HAP-1 (cell line): ENCODE data around the gene CRB3.

Experiments
- DNase-seq, 2 experiments: peaks; one replicate each; pipeline ENCODE4 v3.0.0-alpha.2; 2016 to 2020; ENCODE audit warnings: low spot score in 2 of 2
- H3K27me3 ChIP-seq: fragments of 250-450 bp; sonication (Bioruptor Pico); 2 replicates; pipeline ENCODE4 v1.5.1; 2020; ENCODE audit warnings: low read depth, mild to moderate bottlenecking, moderate library complexity
- H3K36me3 ChIP-seq: fragments of 250-450 bp; sonication (Bioruptor Pico); replicated peaks from 2 replicates; pipeline ENCODE4 v1.5.1; 2020; ENCODE audit warnings: mild to moderate bottlenecking
- H3K4me1 ChIP-seq: fragments of 250-450 bp; sonication (Bioruptor Pico); 2 replicates; pipeline ENCODE4 v1.5.1; 2020; ENCODE audit warnings: mild to moderate bottlenecking
- H3K4me3 ChIP-seq: fragments of 250-450 bp; sonication (Bioruptor Pico); 2 replicates; pipeline ENCODE4 v1.5.1; 2020; ENCODE audit warnings: mild to moderate bottlenecking, moderate library complexity
- H3K9me3 ChIP-seq: fragments of 250-450 bp; sonication (Bioruptor Pico); 2 replicates; pipeline ENCODE4 v1.5.1; 2020; ENCODE audit warnings: mild to moderate bottlenecking, moderate library complexity
- in situ Hi-C: fragments of 300-500 bp; cut with MboI; formaldehyde crosslinking; loops from 3 replicates; pipeline ENCODE4 v1.14.3; 2020; ENCODE audit warnings: low sequenced_read_pairs, inconsistent platforms, mixed read lengths

CRB3 gene

DNA sequence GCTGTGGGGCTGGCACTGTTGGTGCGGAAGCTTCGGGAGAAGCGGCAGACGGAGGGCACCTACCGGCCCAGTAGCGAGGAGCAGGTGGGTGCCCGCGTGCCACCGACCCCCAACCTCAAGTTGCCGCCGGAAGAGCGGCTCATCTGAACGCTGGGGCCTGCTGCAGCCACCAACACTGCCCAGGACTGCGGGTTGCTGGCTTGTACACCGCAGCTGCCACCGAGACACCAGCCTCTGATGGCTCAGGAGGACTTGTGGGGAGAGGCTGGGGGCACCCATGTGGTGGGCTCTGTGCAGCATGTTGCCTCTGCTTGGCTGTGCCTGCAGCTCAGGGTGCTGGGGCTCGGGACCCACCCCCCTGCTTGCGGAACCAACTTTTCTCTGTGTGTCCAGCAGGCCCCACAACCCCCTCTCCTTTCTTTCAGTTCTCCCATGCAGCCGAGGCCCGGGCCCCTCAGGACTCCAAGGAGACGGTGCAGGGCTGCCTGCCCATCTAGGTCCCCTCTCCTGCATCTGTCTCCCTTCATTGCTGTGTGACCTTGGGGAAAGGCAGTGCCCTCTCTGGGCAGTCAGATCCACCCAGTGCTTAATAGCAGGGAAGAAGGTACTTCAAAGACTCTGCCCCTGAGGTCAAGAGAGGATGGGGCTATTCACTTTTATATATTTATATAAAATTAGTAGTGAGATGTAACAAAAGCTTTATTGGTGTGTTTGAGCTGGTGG is 2.6 kb downstream of the CRB3 start:
- Histone ChIP-seq H3K36me3 (no peaks in the 10 kb centered on the region), H3K4me1 (no peaks in the 10 kb centered on the region), H3K4me3 (no peak overlapping the region), H3K9me3 (no peaks in the 10 kb centered on the region), H3K27me3 (no peaks in the 10 kb centered on the region)
- no peak for DNase-seq
- in situ Hi-C loops, result no loop called here

DNA sequence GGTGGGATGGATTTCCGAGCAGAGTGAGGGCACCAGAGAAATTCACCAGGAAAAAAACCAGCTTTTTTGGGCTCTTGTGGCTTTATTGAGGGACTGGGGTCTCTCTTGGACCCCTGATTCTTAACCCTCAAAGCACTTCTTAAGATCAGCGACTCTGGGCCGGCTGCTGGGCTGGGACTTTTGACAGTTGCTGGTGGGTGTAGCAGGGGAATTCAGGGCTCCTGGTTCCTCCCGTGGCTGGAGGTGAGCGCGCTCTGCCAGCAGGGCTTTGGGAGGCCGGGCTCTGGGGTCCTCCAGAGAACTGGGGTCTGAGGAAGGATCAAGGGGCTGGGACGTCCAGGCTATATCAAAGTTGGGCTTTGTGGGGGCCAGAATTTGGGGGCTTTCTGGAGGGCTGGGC is 3.3 kb downstream of the CRB3 start:
- in situ Hi-C loops, result no loop called here
- no peak for DNase-seq
- H3K9me3 ChIP-seq, result no peaks in the 10 kb centered on the region
- no peaks in the 10 kb centered on the region for H3K36me3 ChIP-seq
- H3K4me3 ChIP-seq, result no peak overlapping the region
- H3K4me1 ChIP-seq, result no peaks in the 10 kb centered on the region
- H3K27me3 ChIP-seq, result no peaks in the 10 kb centered on the region

DNA sequence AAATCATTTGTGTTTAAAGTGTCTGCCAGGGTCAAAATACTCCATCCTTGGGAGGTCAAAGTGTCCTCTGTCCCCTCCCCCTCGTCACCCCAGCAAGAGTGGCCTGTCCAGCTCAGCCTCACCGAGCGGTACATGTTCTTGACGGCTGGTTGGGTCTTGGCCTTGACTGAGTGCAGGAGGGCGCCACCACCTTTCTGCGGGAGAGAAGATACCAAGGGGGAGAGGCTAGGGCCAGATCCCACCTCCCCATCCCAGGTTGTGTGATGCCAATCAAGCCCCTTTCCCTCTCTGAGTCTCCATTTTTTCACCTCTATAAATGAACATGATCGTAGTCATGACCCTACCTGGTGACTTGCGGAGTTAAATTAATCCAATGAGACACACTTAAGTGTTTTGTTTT is 6.1 kb downstream of the CRB3 start:
- Histone ChIP-seq H3K36me3 (no peaks in the 10 kb centered on the region), H3K27me3 (no peaks in the 10 kb centered on the region), H3K9me3 (no peaks in the 10 kb centered on the region), H3K4me1 (no peaks in the 10 kb centered on the region), H3K4me3 (no peak overlapping the region)
- DNase-seq, result no peak
- in situ Hi-C loops, result no loop called here

DNA sequence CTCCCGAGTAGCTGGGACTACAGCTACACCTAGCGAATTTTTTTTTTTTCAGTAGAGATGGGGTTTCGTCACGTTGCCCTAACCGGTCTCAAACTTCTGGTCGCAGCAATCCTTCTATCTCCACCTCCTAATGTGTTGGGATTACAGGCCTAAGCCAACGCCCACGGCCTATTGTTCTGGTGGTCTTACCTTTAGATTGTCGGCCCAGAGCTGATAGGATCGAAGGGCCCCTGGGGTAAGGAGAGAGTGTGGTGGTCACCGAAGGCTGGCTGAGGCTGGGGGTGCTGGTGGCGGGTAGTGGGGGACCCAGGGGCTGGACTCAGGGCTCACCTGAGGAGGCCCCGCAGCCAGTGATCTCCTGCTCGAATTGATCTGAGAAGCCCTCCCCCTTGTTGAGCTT is 7.0 kb downstream of the CRB3 start:
- no peak for DNase-seq
- Histone ChIP-seq H3K36me3 (no peaks in the 10 kb centered on the region), H3K9me3 (no peaks in the 10 kb centered on the region), H3K4me1 (no peaks in the 10 kb centered on the region), H3K27me3 (no peaks in the 10 kb centered on the region), H3K4me3 (no peak overlapping the region)
- in situ Hi-C loops, result no loop called here

DNA sequence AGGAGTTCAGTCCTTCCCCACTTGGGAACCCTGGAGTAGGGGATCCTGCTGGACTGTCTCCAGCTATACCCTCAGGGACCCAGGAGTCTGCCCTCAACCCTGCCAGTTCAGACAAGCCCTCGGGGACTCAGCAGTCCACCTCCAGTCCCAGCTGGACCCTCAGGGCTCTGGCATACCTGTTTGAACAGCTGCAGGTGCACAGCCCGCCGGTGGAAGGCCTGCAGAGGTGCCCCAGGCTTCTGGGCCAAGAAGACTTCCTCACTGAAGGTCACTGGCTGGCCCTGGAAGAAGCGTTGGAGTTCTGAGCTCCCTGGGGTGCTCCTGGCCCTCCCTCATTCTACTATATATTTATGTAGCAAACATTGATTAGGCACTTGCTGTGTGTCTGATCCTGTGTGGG is 8.6 kb downstream of the CRB3 start:
- H3K27me3 ChIP-seq, result no peaks in the 10 kb centered on the region
- H3K4me1 ChIP-seq, result no peaks in the 10 kb centered on the region
- no peaks in the 10 kb centered on the region for H3K36me3 ChIP-seq
- no peaks in the 10 kb centered on the region for H3K9me3 ChIP-seq
- H3K4me3 ChIP-seq, result no peak overlapping the region
- in situ Hi-C loops, result no loop called here
- DNase-seq, result no peak

DNA sequence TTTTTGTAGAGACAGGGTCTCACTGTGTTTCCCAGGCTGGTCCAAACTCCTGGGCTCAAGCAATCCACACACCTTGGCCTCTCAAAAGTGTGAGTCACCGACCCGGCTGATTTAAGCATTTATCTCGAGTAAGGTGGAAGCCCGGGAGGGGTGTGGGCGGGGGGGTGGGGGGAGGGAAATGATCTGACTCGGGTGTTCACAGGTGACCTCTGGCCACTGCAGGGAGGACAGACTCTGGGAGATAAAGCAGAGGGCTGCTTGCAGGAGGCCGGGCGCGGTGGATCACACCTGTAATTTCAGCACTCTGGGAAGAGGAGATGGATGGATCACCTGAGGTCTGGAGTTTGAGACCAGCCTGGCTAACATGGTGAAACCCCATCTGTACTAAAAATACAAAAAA is 9.6 kb downstream of the CRB3 start:
- DNase-seq, result no peak
- H3K36me3 ChIP-seq, result no peaks in the 10 kb centered on the region
- no peaks in the 10 kb centered on the region for H3K4me1 ChIP-seq
- H3K9me3 ChIP-seq, result no peaks in the 10 kb centered on the region
- in situ Hi-C loops, result no loop called here
- no peaks in the 10 kb centered on the region for H3K27me3 ChIP-seq
- H3K4me3 ChIP-seq, result no peak overlapping the region

DNA sequence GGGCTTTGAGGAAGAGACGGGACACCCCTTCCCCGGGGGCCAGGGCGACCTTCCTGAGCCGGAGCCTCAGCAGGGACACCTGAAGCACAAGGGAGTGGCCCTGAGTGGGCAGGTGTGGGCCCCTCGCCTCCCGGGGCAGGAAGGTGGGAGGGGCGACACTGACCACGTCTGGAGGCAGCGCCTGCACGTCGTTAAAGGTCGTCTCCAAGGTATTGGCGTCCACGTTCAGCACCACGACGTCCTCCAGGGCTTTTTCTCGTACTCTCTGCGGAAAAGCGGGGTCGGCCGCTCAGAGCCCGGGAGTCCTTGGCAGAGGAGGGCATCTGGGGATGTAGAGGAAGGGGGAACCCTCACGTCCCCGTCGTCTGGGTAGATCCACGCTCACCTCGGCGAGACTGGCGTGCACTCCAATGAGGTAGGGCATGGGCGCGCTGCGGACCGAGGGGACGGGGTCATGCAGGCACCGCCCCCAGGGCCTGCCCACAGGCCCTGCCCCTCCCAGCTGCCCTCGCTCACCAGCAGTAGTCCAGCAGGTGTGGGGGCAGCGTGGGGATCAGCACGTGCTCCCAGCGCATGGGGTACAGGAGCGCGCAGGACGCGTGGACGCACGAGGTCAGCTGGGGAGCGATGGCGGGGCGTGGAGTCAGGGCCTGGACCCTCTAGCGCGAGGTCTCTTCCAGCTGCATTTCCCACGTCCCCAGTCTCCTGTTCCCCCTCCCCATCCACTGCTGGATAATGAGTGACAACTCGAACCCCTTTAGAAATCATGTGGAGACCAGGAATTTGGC is 11.4 kb downstream of the CRB3 start:
- H3K4me3 ChIP-seq, result no peak overlapping the region
- no peaks in the 10 kb centered on the region for H3K9me3 ChIP-seq
- in situ Hi-C loops, result no loop called here
- no peak for DNase-seq
- no peaks in the 10 kb centered on the region for H3K36me3 ChIP-seq
- no peaks in the 10 kb centered on the region for H3K4me1 ChIP-seq
- H3K27me3 ChIP-seq, result no peaks in the 10 kb centered on the region

DNA sequence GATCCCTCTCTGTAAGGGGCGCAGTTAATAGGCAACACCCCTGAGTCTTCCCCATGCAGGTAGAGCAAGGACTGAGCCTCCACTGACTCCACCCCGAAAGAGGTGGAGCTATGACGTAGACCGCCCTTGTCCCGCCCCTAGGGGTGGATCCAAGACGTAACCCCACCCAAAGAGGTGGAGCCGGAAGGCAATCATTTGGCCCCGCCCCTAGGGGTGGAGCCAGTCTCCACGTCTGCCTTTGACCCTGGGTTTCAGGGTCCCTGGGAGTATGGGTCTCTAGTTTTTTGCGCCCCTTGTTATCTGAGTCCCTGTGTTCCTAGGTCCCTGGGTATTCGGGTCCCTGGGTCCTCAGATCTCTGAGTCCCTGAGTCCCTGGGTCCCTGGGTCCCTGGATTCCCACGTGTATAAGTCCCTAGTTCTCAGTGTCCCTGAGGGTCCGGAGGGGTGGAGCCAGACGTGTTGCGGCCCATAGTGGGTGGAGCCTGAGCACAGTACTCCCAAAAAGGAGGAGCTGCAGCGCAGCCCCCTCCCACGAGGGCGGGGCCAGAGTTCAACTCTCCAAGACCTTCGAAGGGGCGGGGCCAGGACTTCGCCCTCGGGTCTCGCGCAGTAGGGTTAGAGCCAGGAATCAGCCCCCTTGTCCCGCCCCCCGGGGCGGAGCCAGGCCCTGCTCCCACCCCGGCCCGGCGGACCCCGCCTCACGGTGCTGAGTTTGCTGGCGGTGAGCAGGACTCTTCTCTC is 12.3 kb downstream of the CRB3 start:
- H3K4me1 ChIP-seq, result no peaks in the 10 kb centered on the region
- H3K4me3 ChIP-seq, result no peak overlapping the region
- DNase-seq, result peak in 1 of 2 experiments; percentile 54
- in situ Hi-C loops, result no loop called here
- H3K36me3 ChIP-seq, result no peaks in the 10 kb centered on the region
- H3K27me3 ChIP-seq, result no peaks in the 10 kb centered on the region
- H3K9me3 ChIP-seq, result no peaks in the 10 kb centered on the region

DNA sequence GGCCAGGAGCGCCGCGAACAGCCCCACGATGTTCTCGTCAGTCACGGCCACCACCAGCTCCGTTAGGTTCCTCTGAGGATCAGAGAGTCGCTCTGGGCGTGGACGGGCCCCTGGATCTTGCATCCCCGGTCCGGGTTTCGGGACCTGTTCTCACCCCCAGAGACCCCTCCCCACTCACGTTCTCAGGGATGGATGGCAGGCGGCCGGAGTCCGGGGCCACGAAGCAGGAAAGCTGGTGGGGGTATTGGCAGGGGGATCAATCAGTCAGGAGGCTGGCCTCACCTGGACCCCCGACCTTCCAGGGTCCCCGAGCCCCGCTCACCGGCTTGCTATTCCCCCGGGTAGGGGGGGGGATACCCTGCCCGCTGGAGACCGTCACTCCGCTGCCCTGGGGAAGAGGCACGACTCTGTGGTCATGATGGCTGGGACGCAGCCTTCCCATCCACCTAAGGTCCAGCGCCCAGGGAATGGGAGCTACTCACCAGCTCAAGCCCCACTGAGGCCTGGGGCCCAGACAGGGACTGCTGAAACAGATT is 12.9 kb downstream of the CRB3 start:
- in situ Hi-C loops, result no loop called here
- Histone ChIP-seq H3K4me1 (no peaks in the 10 kb centered on the region), H3K9me3 (no peaks in the 10 kb centered on the region), H3K36me3 (no peaks in the 10 kb centered on the region), H3K27me3 (no peaks in the 10 kb centered on the region), H3K4me3 (no peak overlapping the region)
- no peak for DNase-seq

DNA sequence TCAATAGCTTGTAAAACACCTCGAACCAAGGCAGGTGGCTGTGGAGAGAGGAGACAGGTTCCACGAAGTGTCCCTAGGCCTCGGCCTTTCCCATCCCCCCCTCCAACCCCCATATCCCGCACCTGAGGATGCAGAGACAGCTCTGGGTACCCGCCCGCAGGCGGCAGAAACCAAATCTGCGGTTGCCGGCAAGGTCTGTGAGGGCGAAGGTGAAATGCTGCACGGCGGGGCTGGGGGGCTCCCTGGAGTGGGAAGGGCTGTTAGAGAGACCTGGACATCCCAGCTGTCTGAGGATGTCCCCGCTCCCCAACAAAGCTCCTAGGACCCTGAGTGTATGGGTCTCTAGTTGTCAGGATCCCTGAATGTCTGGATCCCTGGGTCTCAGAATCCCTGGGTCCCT is 14.7 kb downstream of the CRB3 start:
- H3K27me3 ChIP-seq, result no peaks in the 10 kb centered on the region
- H3K4me3 ChIP-seq, result no peak overlapping the region
- H3K36me3 ChIP-seq, result no peaks in the 10 kb centered on the region
- DNase-seq, result no peak
- no peaks in the 10 kb centered on the region for H3K9me3 ChIP-seq
- in situ Hi-C loops, result no loop called here
- H3K4me1 ChIP-seq, result no peaks in the 10 kb centered on the region

DNA sequence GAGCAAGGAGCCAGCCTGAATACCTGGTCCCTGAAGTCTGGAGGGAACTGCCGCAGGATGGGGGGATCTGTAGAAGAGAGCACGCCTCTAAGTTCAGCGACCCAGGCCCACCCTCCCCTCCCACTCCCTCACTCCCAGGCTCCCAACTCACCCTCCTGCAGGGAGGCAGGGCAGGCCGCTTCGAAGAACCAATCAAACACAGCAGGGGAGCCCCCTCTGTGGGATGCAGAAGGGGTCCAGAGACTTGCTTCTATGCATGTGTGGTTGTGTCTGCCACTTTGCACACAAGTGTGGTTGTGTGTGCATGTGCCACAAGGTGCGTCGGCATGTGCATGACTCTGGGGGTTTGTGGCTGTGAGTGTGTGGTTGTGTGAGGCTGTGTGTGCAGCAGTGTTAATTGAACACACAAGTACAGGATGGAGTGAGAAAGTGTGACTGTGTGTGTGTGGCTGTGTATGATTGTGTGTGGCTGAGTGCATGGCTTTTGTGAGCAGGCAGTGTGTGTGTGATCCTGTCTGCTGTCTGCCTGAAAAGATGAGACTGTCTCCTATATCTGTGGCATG is 15.8 kb downstream of the CRB3 start:
- Histone ChIP-seq H3K4me3 (no peak overlapping the region), H3K36me3 (no peaks in the 10 kb centered on the region), H3K4me1 (no peaks in the 10 kb centered on the region), H3K27me3 (no peaks in the 10 kb centered on the region), H3K9me3 (no peaks in the 10 kb centered on the region)
- in situ Hi-C loops, result no loop called here
- DNase-seq, result no peak

DNA sequence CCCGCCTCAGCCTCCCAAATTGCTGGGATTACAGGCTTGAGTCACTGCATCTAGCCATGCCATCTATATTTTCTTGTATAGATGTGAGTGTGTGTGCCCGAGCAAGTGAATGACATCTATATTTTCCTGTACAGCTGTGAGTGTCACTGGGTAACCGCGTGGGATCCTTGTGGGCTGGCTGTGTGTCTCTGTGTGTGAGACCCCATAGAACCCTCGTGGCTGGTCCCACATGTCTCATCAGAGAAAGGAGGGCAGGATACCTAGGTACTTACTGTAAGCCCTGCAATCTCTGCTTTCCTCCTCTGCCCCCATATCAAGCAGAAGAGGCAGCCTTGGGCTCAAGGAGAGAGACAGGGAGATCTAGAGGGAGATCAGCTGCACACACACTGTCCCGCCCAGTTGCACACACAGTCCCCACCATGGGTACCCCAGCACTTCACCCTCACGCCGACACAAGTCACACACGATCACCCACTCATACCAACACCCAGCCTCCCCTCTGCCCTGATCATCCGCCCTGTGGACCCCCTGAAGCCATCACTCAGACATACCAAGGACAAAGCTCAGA is 16.9 kb downstream of the CRB3 start:
- DNase-seq, result no peak
- H3K9me3 ChIP-seq, result no peaks in the 10 kb centered on the region
- H3K4me1 ChIP-seq, result no peaks in the 10 kb centered on the region
- in situ Hi-C loops, result no loop called here
- no peaks in the 10 kb centered on the region for H3K27me3 ChIP-seq
- H3K4me3 ChIP-seq, result no peak overlapping the region
- no peaks in the 10 kb centered on the region for H3K36me3 ChIP-seq

DNA sequence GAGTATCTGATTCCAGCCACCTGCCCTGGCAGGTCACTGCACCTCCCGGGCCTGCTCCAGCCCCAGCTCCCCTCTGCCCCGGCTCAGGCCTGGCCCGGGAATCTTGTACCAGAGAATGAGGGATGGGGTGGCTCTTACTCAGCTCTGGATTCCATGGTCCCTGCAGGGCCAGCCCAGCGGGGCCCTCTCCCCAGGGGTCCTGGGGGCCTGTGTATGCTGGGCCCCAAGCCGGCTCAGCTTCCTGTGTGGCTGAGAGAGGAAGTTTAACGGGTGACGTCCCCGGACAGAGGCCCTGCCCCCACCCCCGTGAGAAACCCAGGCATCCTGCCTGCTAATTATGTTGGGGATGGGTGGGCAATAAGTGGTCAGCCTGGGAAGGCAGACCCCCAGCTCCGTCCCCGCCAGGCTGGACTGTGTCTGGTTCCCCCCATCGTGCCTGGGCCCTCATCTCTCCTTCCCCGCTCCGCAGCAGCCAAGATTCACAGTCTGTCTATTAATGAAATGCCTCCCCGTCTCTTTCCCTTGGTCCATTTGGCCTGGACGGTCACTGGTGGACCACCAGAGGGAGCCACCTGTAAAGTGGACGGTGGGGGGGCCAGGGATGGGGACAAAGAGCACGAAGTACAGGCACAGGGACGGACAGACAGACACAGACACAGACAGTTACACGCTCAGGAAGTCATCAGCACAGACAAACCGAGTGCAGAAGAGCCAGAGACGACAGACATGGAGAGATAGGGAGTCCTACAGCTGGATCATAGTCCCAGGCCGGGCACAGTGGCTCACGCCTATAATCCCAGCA is 17.7 kb downstream of the CRB3 start, which contains the start of gene DENND1C:
DENND1C (minus strand) TSS at position 247 of the 802 bp plus-strand sequence; CDS start at position 155, 92 bp downstream.
- DNase-seq, result peak in 1 of 2 experiments; percentile 73

More for the DNA sequence above, 17.7 kb downstream of the CRB3 start, which contains the start of gene DENND1C:
- Histone ChIP-seq H3K36me3 (no peaks in the 10 kb centered on the region), H3K27me3 (no peaks in the 10 kb centered on the region), H3K4me1 (no peaks in the 10 kb centered on the region), H3K4me3 (no peak within 1 kb of the TSS), H3K9me3 (no peaks in the 10 kb centered on the region)
- in situ Hi-C loops, result no loop called here
